ENCODE data around the gene PPP1R15A.
A peak's percentile ranks its signal among the peaks of the same experiment; 100 is the strongest.

The PPP1R15A gene

GRCh38 chr19:48833977-48834376 is 38.2 kb upstream of the PPP1R15A start:
- Histone ChIP-seq H3K36me3 (replicated peaks) (no peaks in the 10 kb centered on the region), H3K27me3 (replicated peaks) (no peaks in the 10 kb centered on the region), H3K27ac (no peak overlapping the region), H3K4me3 (ENCODE audit: low read depth, low read length) (no peak overlapping the region)
- no peak for TF ChIP-seq CTCF (IDR thresholded peaks at IDR 0.05; ENCODE audit: low read depth, low read length, missing control alignments)
- in situ Hi-C loops (cut with HindIII; ENCODE audit: low pct_ligation_motif_present, low sequenced_read_pairs) = no loop called here
- DNase-seq = no peak

GRCh38 chr19:48835734-48836088 is 36.5 kb upstream of the PPP1R15A start:
- TF ChIP-seq CTCF (IDR thresholded peaks at IDR 0.05; ENCODE audit: low read depth, low read length, missing control alignments) = peak; percentile 94
- in situ Hi-C loops (cut with HindIII; ENCODE audit: low pct_ligation_motif_present, low sequenced_read_pairs) = no loop called here
- H3K36me3 ChIP-seq (replicated peaks) = no peaks in the 10 kb centered on the region
- peak; percentile 80 for DNase-seq
- peak overlapping the region; percentile 59 for H3K4me3 ChIP-seq (ENCODE audit: low read depth, low read length)
- no peaks in the 10 kb centered on the region for H3K27me3 ChIP-seq (replicated peaks)
- H3K27ac ChIP-seq = peak overlapping the region; percentile 36

GRCh38 chr19:48836089-48837017 is 35.9 kb upstream of the PPP1R15A start, which contains the start of gene HSD17B14:
Gene HSD17B14, minus strand, starts transcription at chr19:48836491. Its CDS starts 80 bp downstream, at chr19:48836411.
- no peak for TF ChIP-seq CTCF (IDR thresholded peaks at IDR 0.05; ENCODE audit: low read depth, low read length, missing control alignments)
- peak; percentile 11 for DNase-seq
- no peaks in the 10 kb centered on the region for H3K36me3 ChIP-seq (replicated peaks)
- H3K4me3 ChIP-seq (ENCODE audit: low read depth, low read length) = peak within 1 kb of the TSS; percentile 59
- no peaks in the 10 kb centered on the region for H3K27me3 ChIP-seq (replicated peaks)
- peak within 1 kb of the TSS; percentile 36 for H3K27ac ChIP-seq
- in situ Hi-C loops (cut with HindIII; ENCODE audit: low pct_ligation_motif_present, low sequenced_read_pairs) = no loop called here

GRCh38 chr19:48837051-48837524 is 35.1 kb upstream of the PPP1R15A start:
- Histone ChIP-seq H3K27ac (no peak overlapping the region), H3K4me3 (ENCODE audit: low read depth, low read length) (peak overlapping the region; percentile 59), H3K36me3 (replicated peaks) (no peaks in the 10 kb centered on the region), H3K27me3 (replicated peaks) (no peaks in the 10 kb centered on the region)
- DNase-seq = peak; percentile 86
- TF ChIP-seq CTCF (IDR thresholded peaks at IDR 0.05; ENCODE audit: low read depth, low read length, missing control alignments) = no peak
- in situ Hi-C loops (cut with HindIII; ENCODE audit: low pct_ligation_motif_present, low sequenced_read_pairs) = no loop called here

GRCh38 chr19:48837687-48838086 is 34.5 kb upstream of the PPP1R15A start:
- no peak for DNase-seq
- H3K4me3 ChIP-seq (ENCODE audit: low read depth, low read length) = no peak overlapping the region
- TF ChIP-seq CTCF (IDR thresholded peaks at IDR 0.05; ENCODE audit: low read depth, low read length, missing control alignments) = no peak
- no peaks in the 10 kb centered on the region for H3K27me3 ChIP-seq (replicated peaks)
- no peak overlapping the region for H3K27ac ChIP-seq
- H3K36me3 ChIP-seq (replicated peaks) = no peaks in the 10 kb centered on the region
- in situ Hi-C loops (cut with HindIII; ENCODE audit: low pct_ligation_motif_present, low sequenced_read_pairs) = no loop called here
